Urothelium cell line (cell line): ENCODE results near the gene TNFAIP8L3.

Experiments
- DNase-seq: peaks from one replicate; pipeline ENCODE4 v3.0.0; 2011; ENCODE audit warnings: low spot score, mixed read lengths
- FAIRE-seq: peaks from 2 replicates; lab custom pipeline; 2011; peaks lifted over from hg19 to GRCh38; lab: Jason Lieb, UNC

TNFAIP8L3 gene

GRCh38 chr15:51119120-51119519 is 24.4 kb upstream of the TNFAIP8L3 start:
- no peak for FAIRE-seq

DNA sequence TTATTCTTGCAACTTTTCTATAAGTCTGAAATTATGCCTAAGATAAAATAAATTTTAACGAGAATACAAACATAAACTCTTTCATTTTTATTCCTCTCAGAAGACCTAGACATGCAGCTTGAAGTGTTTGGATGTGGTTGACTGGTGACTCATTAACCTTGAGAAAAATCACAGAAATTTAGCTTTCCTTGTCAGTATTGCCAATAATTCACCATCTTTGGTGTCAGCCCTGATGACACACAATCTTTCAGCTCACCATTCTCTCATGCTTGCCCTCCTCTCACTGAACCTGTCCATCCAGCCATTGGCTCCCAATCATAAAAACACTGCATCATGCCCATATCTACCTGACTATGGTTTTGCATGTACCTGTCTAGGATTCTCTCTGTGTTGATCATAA is 22.6 kb upstream of the TNFAIP8L3 start:
- DNase-seq: no peak
- FAIRE-seq: no peak

More at GRCh38 chr15:51119120-51119519, 24.4 kb upstream of the TNFAIP8L3 start:
- no peak for DNase-seq

DNA sequence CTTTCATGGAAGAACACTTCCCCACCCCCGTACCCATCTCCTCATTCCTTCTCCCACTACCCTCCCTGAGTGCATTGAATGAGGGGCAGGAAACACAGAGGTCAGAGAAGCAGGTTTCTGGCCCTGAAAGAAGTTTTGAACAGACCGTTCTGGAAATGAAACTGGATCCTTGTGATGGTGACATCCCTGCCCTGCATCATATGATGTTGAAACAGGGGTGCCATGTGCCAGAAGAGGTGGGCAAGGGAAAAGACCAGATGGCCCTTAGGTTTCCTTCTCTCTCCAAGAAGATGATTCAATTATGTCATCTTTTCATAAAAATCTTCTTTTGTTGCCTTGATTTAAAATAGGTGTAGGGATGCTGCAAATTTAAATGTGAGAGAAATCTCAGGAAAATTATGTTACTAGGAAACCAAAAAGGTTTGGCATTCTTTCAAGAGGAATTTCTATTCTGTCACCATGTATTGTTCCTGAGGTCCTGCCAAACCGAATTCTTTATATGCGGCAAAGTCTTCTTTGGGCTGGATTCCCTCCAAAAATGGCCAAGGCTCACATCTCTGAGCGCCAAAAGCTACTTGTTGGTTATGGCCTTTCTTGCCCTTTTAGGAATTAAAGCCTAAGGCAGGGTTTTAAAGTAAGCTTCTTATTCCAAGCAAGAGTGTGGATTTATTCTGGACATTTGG is 19.9 kb upstream of the TNFAIP8L3 start:
- FAIRE-seq (no peak), DNase-seq (no peak)

GRCh38 chr15:51112078-51112477 is 17.4 kb upstream of the TNFAIP8L3 start:
- FAIRE-seq (no peak), DNase-seq (no peak)

- FAIRE-seq: no peak
Measured at GRCh38 chr15:51111061-51111460, 16.4 kb upstream of the TNFAIP8L3 start.

DNA sequence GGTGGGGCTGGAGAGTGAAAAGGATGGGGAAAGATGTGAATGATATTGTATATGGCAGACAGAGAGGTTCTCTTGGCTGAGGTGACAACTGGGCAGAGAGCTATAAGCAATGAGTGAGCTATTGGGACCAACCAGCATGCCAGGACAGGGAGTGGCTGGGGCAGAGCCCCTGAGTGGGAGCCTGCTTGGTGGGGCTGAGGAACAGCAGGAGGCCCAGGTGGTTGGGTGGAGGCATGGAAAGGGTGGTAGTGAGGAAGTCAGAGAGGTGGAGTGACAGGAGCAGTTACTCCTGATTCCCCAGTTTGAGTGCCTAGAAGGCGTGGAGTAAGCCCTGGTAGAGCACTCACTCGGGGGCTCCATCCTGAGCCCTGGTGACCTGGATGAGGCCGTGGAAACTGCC is 15.5 kb upstream of the TNFAIP8L3 start:
- DNase-seq (no peak), FAIRE-seq (no peak)

More at GRCh38 chr15:51111061-51111460, 16.4 kb upstream of the TNFAIP8L3 start:
- no peak for DNase-seq

GRCh38 chr15:51108933-51109550 is 14.3 kb upstream of the TNFAIP8L3 start:
- no peak for FAIRE-seq
- no peak for DNase-seq

DNA sequence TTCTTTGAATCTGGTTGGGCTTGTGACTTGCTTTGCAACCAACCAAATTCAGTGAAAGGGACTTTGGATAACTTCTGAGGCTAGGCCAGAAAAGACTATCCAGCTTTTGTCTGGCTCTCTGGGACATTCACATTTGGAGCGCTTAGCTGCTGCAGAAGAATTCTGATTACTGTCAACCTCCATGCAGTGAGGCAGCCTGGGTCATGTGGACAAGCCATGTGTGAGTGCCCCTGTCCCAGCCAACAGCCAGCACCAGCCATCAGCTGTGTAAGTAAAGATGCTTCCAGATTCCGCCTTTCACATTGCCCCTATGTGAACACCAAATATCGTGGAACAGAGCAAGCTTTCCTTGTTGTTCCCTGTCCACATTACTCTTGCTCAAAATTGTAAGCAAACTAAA is 12.9 kb upstream of the TNFAIP8L3 start:
- no peak for DNase-seq
- FAIRE-seq: no peak

DNA sequence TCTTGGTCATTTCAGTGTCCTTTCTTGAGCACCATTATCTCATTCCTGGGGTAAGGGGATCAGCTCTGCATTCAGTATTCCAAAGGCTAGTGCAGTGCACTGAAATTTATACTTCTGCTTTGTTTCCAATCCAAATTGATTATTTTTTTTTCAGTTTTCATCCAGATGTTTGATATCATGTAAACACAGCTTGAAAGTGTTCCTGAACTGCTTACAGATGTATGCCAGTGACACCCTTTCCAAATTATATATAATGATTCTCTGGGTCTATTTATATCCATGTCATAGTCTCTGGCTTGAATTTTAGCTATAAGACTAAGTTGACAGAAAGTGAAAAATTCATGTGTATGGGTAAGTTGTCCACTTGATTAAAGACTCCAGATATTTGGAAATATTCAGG is 11.8 kb upstream of the TNFAIP8L3 start:
- no peak for DNase-seq

GRCh38 chr15:51105430-51106016 is 10.8 kb upstream of the TNFAIP8L3 start:
- DNase-seq (no peak), FAIRE-seq (no peak)

More for the DNA sequence above, 11.8 kb upstream of the TNFAIP8L3 start:
- FAIRE-seq: no peak

GRCh38 chr15:51104512-51104911 is 9.8 kb upstream of the TNFAIP8L3 start:
- FAIRE-seq (no peak), DNase-seq (no peak)

GRCh38 chr15:51103330-51103729 is 8.6 kb upstream of the TNFAIP8L3 start:
- no peak for FAIRE-seq

GRCh38 chr15:51100785-51101489 is 6.2 kb upstream of the TNFAIP8L3 start:
- no peak for FAIRE-seq
- no peak for DNase-seq

More at GRCh38 chr15:51103330-51103729, 8.6 kb upstream of the TNFAIP8L3 start:
- no peak for DNase-seq

DNA sequence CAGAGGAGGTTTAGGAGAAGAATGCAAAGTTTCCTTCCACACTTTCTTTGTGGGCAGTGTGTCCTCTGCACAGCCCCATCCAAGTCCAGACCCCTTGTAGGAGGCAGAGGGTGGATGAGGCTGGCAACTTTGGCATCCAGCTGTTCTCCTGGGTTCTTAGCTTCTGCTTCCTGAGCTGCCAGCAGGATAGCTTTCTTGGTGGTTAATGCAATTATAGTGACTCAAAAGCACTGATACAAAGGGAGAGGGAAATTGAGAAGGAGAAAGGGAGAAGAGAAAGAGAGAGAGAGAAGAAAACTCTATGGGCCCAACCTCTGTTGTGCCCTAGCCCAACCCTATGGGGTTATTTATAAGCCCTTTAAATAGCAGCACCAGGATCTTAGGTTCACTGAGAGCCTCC is 4.5 kb upstream of the TNFAIP8L3 start:
- DNase-seq (no peak), FAIRE-seq (no peak)

DNA sequence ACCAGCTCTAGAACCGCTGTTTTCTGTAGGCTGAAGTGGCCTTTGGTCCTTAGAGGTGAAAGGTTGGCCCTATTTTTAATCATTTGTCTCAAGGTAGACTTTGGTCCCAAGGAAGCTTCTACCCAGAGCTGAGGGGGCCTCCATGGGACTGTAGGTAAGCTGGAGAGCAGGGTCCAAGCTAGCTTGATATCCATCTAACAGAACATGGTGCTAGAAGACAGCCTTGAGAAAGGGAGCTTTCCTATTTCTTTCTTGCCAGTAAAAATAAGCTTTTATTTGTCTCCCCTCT is 3.6 kb upstream of the TNFAIP8L3 start:
- FAIRE-seq: no peak

GRCh38 chr15:51097553-51098330 is 3.0 kb upstream of the TNFAIP8L3 start:
- peak; percentile 64 for DNase-seq
- FAIRE-seq: no peak

More for the DNA sequence above, 3.6 kb upstream of the TNFAIP8L3 start:
- no peak for DNase-seq

DNA sequence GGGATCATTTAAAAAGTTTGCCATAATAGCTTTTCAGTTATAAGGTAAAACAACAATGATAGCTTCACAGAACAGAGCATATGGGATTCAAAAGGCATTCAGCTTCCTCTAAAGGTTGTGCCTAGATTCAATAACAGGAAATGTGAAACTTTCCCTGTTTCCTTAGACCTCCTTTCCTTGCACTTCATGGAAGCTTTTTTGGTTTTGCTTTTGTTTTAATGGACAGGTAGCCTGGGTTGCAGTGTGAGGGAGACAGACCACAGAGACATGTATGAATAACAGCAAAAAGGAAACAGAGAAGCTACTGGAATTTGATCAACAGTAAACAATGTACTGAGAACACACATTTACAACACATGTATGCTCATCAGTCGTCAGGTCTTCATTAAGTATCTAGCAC is 2.3 kb upstream of the TNFAIP8L3 start:
- DNase-seq (no peak), FAIRE-seq (no peak)

GRCh38 chr15:51095681-51096331 is 1.1 kb upstream of the TNFAIP8L3 start:
- no peak for DNase-seq
- no peak for FAIRE-seq

DNA sequence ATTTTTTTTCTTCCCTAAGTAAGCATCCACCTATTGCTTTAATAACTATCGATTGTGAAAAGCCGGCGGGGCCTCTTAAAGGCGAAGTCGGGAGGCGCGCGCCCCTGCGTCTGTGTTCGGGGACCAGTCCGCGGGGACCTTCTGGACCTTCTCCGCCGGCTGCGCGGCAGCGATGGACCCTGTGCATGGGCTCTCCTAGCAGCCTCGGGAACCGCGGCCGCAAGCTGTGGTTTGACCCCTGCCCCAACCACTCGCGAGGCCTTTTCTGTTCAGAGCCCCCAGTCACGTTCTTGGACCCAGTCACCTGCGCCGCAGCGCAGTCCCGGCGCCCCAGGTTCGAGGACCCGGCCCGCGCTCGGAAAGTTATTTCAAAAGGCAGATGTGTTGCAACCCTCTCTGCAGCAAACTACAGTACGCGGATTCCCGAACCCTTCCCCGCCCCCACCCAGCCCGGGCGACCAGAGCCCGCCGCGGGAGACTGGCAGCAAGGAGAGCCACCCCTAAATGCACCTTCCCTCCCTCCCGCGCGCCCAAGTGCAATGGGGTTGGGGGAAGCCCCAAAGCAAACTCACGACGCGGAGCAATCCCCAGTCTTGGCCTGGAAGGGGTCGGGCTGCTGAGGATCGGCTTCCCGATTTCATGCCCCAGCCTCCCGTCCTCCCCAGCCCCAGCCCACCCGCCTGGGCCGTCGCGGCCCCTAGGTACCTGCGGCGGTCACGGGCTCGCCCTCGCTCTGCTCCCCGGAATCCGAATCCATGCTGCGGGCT is 684 bp downstream of the TNFAIP8L3 start:
- no peak for FAIRE-seq
- no peak for DNase-seq

GRCh38 chr15:51093488-51093838 is 1.2 kb downstream of the TNFAIP8L3 start:
- DNase-seq: no peak
- no peak for FAIRE-seq
